ENCODE results near the gene CHPF2.

Gene CHPF2

GRCh38 chr7:151276666-151277590 lies 44.6 kb downstream of the CHPF2 start:
- in situ Hi-C loops (cut with MboI; ENCODE audit: low pct_unique_long_range_greater_than_20kb, low sequenced_read_pairs, unreplicated experiment) = no loop called here
- DNase-seq (ENCODE audit: low spot score) = peak; percentile 86
- TF ChIP-seq CTCF (IDR thresholded peaks at IDR 0.05; ENCODE audit: extremely low read depth, insufficient read depth, missing control alignments) = no peak

GRCh38 chr7:151277631-151278030 lies 45.3 kb downstream of the CHPF2 start:
- no peak for TF ChIP-seq CTCF (IDR thresholded peaks at IDR 0.05; ENCODE audit: extremely low read depth, insufficient read depth, missing control alignments)
- DNase-seq (ENCODE audit: low spot score) = no peak
- in situ Hi-C loops (cut with MboI; ENCODE audit: low pct_unique_long_range_greater_than_20kb, low sequenced_read_pairs, unreplicated experiment) = no loop called here

- no peak for DNase-seq (ENCODE audit: low spot score)
- TF ChIP-seq CTCF (IDR thresholded peaks at IDR 0.05; ENCODE audit: extremely low read depth, insufficient read depth, missing control alignments) = no peak
- in situ Hi-C loops (cut with MboI; ENCODE audit: low pct_unique_long_range_greater_than_20kb, low sequenced_read_pairs, unreplicated experiment) = no loop called here
Observed at GRCh38 chr7:151278949-151279348, 46.7 kb downstream of the CHPF2 start.

- TF ChIP-seq CTCF (IDR thresholded peaks at IDR 0.05; ENCODE audit: extremely low read depth, insufficient read depth, missing control alignments) = no peak
- no peak for DNase-seq (ENCODE audit: low spot score)
- in situ Hi-C loops (cut with MboI; ENCODE audit: low pct_unique_long_range_greater_than_20kb, low sequenced_read_pairs, unreplicated experiment) = no loop called here
Observed at GRCh38 chr7:151279868-151280267, 47.6 kb downstream of the CHPF2 start.

GRCh38 chr7:151280388-151281019 lies 48.2 kb downstream of the CHPF2 start:
- in situ Hi-C loops (cut with MboI; ENCODE audit: low pct_unique_long_range_greater_than_20kb, low sequenced_read_pairs, unreplicated experiment) = no loop called here
- DNase-seq (ENCODE audit: low spot score) = no peak
- TF ChIP-seq CTCF (IDR thresholded peaks at IDR 0.05; ENCODE audit: extremely low read depth, insufficient read depth, missing control alignments) = no peak

- no peak for DNase-seq (ENCODE audit: low spot score)
- in situ Hi-C loops (cut with MboI; ENCODE audit: low pct_unique_long_range_greater_than_20kb, low sequenced_read_pairs, unreplicated experiment) = no loop called here
- TF ChIP-seq CTCF (IDR thresholded peaks at IDR 0.05; ENCODE audit: extremely low read depth, insufficient read depth, missing control alignments) = no peak
Observed at GRCh38 chr7:151281686-151282085, 49.4 kb downstream of the CHPF2 start.
